IPS-15b (cell line): ENCODE results near the gene DHCR7.

Experiments
- H3K27me3 ChIP-seq: one replicate; pipeline ENCODE4 v1.6.1; 2013; ENCODE audit warnings: low read length; ENCODE audit not compliant: control insufficient read depth, insufficient read depth
- H3K36me3 ChIP-seq: one replicate; pipeline ENCODE4 v1.6.1; 2013; ENCODE audit warnings: low read length; ENCODE audit not compliant: control insufficient read depth, insufficient read depth
- H3K4me1 ChIP-seq: one replicate; pipeline ENCODE4 v1.6.1; 2013; ENCODE audit warnings: mild to moderate bottlenecking, low read length; ENCODE audit not compliant: control insufficient read depth, insufficient read depth
- H3K4me3 ChIP-seq: one replicate; pipeline ENCODE4 v1.5.1; 2013; ENCODE audit warnings: low read depth, low read length
- H3K9ac ChIP-seq: one replicate; pipeline ENCODE4 v1.6.1; 2013; ENCODE audit warnings: low read depth, mild to moderate bottlenecking, low read length
- H3K9me3 ChIP-seq: one replicate; pipeline ENCODE4 v1.6.1; 2013; ENCODE audit warnings: mild to moderate bottlenecking, low read length; ENCODE audit not compliant: control insufficient read depth, insufficient read depth

Gene DHCR7

GRCh38 chr11:71395263-71395560 lies 53.0 kb downstream of the DHCR7 start:
- H3K36me3 ChIP-seq = no peaks in the 10 kb centered on the region
- H3K27me3 ChIP-seq = peaks cover 5% of the 10 kb centered on the region
- H3K9me3 ChIP-seq = no peaks in the 10 kb centered on the region
- no peak overlapping the region for H3K4me3 ChIP-seq
- no peaks in the 10 kb centered on the region for H3K4me1 ChIP-seq
- no peak overlapping the region for H3K9ac ChIP-seq

- Histone ChIP-seq H3K9ac (no peak overlapping the region), H3K27me3 (peaks cover 5% of the 10 kb centered on the region), H3K4me3 (no peak overlapping the region), H3K4me1 (no peaks in the 10 kb centered on the region), H3K36me3 (no peaks in the 10 kb centered on the region), H3K9me3 (no peaks in the 10 kb centered on the region)
Observed at GRCh38 chr11:71393283-71393682, 54.9 kb downstream of the DHCR7 start.

GRCh38 chr11:71391796-71392195 lies 56.4 kb downstream of the DHCR7 start:
- no peak overlapping the region for H3K9ac ChIP-seq

GRCh38 chr11:71391352-71391751 lies 56.8 kb downstream of the DHCR7 start:
- no peaks in the 10 kb centered on the region for H3K9me3 ChIP-seq
- H3K27me3 ChIP-seq = peaks cover 5% of the 10 kb centered on the region
- H3K4me1 ChIP-seq = no peaks in the 10 kb centered on the region
- H3K9ac ChIP-seq = no peak overlapping the region
- no peaks in the 10 kb centered on the region for H3K36me3 ChIP-seq
- H3K4me3 ChIP-seq = no peak overlapping the region

More at GRCh38 chr11:71391796-71392195, 56.4 kb downstream of the DHCR7 start:
- Histone ChIP-seq H3K36me3 (no peaks in the 10 kb centered on the region), H3K4me3 (no peak overlapping the region), H3K4me1 (no peaks in the 10 kb centered on the region), H3K27me3 (peaks cover 5% of the 10 kb centered on the region), H3K9me3 (no peaks in the 10 kb centered on the region)

- Histone ChIP-seq H3K36me3 (no peaks in the 10 kb centered on the region), H3K27me3 (peaks cover 5% of the 10 kb centered on the region), H3K9ac (no peak overlapping the region), H3K4me3 (no peak overlapping the region), H3K9me3 (no peaks in the 10 kb centered on the region), H3K4me1 (no peaks in the 10 kb centered on the region)
Observed at GRCh38 chr11:71388637-71389235, 59.5 kb downstream of the DHCR7 start.

GRCh38 chr11:71387784-71388636 lies 60.2 kb downstream of the DHCR7 start:
- Histone ChIP-seq H3K4me3 (no peak overlapping the region), H3K36me3 (no peaks in the 10 kb centered on the region), H3K9ac (no peak overlapping the region), H3K9me3 (no peaks in the 10 kb centered on the region), H3K27me3 (peaks cover 5% of the 10 kb centered on the region), H3K4me1 (no peaks in the 10 kb centered on the region)

GRCh38 chr11:71387200-71387599 lies 61.0 kb downstream of the DHCR7 start:
- H3K9ac ChIP-seq = no peak overlapping the region
- H3K4me1 ChIP-seq = no peaks in the 10 kb centered on the region
- H3K4me3 ChIP-seq = no peak overlapping the region
- H3K36me3 ChIP-seq = no peaks in the 10 kb centered on the region
- no peaks in the 10 kb centered on the region for H3K9me3 ChIP-seq
- H3K27me3 ChIP-seq = no peaks in the 10 kb centered on the region

GRCh38 chr11:71386202-71386601 lies 62.0 kb downstream of the DHCR7 start:
- H3K36me3 ChIP-seq = no peaks in the 10 kb centered on the region
- H3K9me3 ChIP-seq = no peaks in the 10 kb centered on the region
- H3K27me3 ChIP-seq = no peaks in the 10 kb centered on the region
- no peak overlapping the region for H3K4me3 ChIP-seq
- H3K9ac ChIP-seq = no peak overlapping the region
- H3K4me1 ChIP-seq = no peaks in the 10 kb centered on the region

- no peaks in the 10 kb centered on the region for H3K4me1 ChIP-seq
- no peaks in the 10 kb centered on the region for H3K36me3 ChIP-seq
Observed at GRCh38 chr11:71385091-71385490, 63.1 kb downstream of the DHCR7 start.

GRCh38 chr11:71384561-71384960 lies 63.6 kb downstream of the DHCR7 start:
- Histone ChIP-seq H3K27me3 (no peaks in the 10 kb centered on the region), H3K9ac (no peak overlapping the region), H3K36me3 (no peaks in the 10 kb centered on the region), H3K4me3 (no peak overlapping the region), H3K9me3 (no peaks in the 10 kb centered on the region), H3K4me1 (no peaks in the 10 kb centered on the region)

More at GRCh38 chr11:71385091-71385490, 63.1 kb downstream of the DHCR7 start:
- Histone ChIP-seq H3K9me3 (no peaks in the 10 kb centered on the region), H3K4me3 (no peak overlapping the region), H3K9ac (no peak overlapping the region), H3K27me3 (no peaks in the 10 kb centered on the region)
